NCI-H2029 (cell line): ENCODE measurements around the gene GSAP.
A peak's percentile ranks its signal among the peaks of the same experiment; 100 is the strongest.
"Not testable (repeated sequence)": the region's sequence is repeated elsewhere in the genome, so short reads cannot be mapped to it uniquely, and the experiment has no call there.

Source experiments
- DNase-seq: peaks from one replicate; lab custom pipeline; 2025; lab: John Stamatoyannopoulos, UW

The GSAP gene

GRCh38 chr7:77281780-77282478 is 134.2 kb downstream of the GSAP start:
- DNase-seq: no peak

GRCh38 chr7:77276120-77276519 is 140.0 kb downstream of the GSAP start:
- no peak for DNase-seq

GRCh38 chr7:77275663-77276062 is 140.5 kb downstream of the GSAP start:
- not testable (repeated sequence) for DNase-seq

GRCh38 chr7:77271766-77272165 is 144.4 kb downstream of the GSAP start:
- no peak for DNase-seq

- DNase-seq: no peak
These were observed 146.1 kb downstream of the GSAP start for GRCh38 chr7:77270094-77270480.

- DNase-seq: no peak
These were observed 146.6 kb downstream of the GSAP start for GRCh38 chr7:77269360-77270093.

- DNase-seq: no peak
These were observed 149.8 kb downstream of the GSAP start for GRCh38 chr7:77266291-77266794.

- DNase-seq: no peak
These were observed 150.5 kb downstream of the GSAP start for GRCh38 chr7:77265666-77266065.

GRCh38 chr7:77262316-77262715 is 153.8 kb downstream of the GSAP start:
- DNase-seq: peak; percentile 21
